ENCODE measurements around the gene NPBWR2.
"Not testable (repeated sequence)": the region's sequence is repeated elsewhere in the genome, so short reads cannot be mapped to it uniquely, and the experiment has no call there.

The NPBWR2 gene

DNA sequence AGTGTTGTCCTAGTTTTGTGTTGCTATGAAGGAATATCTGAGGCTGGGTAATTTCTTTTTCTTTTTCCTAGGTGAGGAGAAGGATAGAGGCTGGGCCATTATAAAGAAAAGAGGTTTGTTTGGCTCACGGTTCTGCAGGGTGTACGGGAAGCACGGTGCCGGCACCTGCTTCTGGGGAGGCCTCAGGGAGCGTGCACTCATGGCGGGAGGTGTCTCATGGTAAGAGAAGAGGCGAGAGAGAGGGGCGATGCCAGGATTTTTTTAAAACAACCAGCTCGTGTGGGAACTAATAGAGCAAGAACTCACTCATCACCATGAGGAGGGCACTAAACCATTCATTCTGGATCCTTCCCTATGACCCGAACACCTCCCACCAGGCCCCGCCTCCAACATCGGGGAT is 14.2 kb upstream of the NPBWR2 start:
- H3K4me3 ChIP-seq (ENCODE audit: low read depth, low read length): no peak overlapping the region
- no peak for DNase-seq (ENCODE audit: low read depth)
- TF ChIP-seq MYC (IDR thresholded peaks at IDR 0.05; ENCODE audit: low read depth, low read length) (no peak), POLR2A (IDR thresholded peaks at IDR 0.05; ENCODE audit: extremely low read depth, insufficient read length) (no peak)
- TF ChIP-seq, protein P1, sequence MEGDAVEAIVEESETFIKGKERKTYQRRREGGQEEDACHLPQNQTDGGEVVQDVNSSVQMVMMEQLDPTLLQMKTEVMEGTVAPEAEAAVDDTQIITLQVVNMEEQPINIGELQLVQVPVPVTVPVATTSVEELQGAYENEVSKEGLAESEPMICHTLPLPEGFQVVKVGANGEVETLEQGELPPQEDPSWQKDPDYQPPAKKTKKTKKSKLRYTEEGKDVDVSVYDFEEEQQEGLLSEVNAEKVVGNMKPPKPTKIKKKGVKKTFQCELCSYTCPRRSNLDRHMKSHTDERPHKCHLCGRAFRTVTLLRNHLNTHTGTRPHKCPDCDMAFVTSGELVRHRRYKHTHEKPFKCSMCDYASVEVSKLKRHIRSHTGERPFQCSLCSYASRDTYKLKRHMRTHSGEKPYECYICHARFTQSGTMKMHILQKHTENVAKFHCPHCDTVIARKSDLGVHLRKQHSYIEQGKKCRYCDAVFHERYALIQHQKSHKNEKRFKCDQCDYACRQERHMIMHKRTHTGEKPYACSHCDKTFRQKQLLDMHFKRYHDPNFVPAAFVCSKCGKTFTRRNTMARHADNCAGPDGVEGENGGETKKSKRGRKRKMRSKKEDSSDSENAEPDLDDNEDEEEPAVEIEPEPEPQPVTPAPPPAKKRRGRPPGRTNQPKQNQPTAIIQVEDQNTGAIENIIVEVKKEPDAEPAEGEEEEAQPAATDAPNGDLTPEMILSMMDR (IDR thresholded peaks at IDR 0.05; ENCODE audit: low read depth, low read length): no peak
- TF ChIP-seq, protein P2, sequence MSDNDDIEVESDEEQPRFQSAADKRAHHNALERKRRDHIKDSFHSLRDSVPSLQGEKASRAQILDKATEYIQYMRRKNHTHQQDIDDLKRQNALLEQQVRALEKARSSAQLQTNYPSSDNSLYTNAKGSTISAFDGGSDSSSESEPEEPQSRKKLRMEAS (IDR thresholded peaks at IDR 0.05; ENCODE audit: low read depth, low read length): no peak

DNA sequence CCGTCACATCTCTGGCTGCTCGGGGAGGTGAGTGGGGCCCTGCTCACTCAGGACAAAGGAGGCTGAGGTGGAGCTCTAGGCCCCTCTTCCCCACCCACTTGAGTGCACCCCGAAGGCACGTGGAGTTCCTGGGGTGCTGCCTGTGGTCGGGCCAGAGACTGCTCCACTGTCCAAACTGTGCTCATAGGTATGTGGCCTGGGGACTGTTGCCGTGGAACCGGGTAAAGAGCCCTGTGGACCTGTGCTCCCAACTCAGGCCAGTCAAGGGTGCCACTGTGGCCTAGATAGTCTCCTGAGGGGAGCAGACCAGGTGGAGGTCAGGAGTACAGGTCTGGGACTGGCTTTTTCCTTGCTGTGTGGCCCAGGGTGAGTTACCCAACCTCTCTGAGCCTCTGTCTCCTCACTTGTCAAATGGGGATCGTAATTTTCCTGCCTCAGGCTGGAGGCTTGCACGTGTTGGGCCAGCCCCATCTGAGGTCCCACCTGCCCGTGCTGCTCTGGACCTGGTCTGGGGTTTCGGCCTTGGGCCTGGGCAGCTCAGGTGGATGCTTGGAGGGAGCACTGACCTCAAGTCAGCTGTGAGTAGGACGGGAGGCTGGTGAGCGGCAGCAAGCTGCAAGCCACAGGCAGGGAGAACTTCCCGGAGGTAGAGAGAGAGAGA is 12.4 kb upstream of the NPBWR2 start:
- TF ChIP-seq, protein P1 (IDR thresholded peaks at IDR 0.05; ENCODE audit: low read depth, low read length): no peak
- TF ChIP-seq, protein P2 (IDR thresholded peaks at IDR 0.05; ENCODE audit: low read depth, low read length): no peak
- no peak for TF ChIP-seq MYC (IDR thresholded peaks at IDR 0.05; ENCODE audit: low read depth, low read length)
- TF ChIP-seq POLR2A (IDR thresholded peaks at IDR 0.05; ENCODE audit: extremely low read depth, insufficient read length): no peak
- DNase-seq (ENCODE audit: low read depth): no peak
- no peak overlapping the region for H3K4me3 ChIP-seq (ENCODE audit: low read depth, low read length)

- no peak for DNase-seq (ENCODE audit: low read depth)
- TF ChIP-seq, protein P2 (IDR thresholded peaks at IDR 0.05; ENCODE audit: low read depth, low read length): no peak
- TF ChIP-seq, protein P1 (IDR thresholded peaks at IDR 0.05; ENCODE audit: low read depth, low read length): no peak
- no peak for TF ChIP-seq POLR2A (IDR thresholded peaks at IDR 0.05; ENCODE audit: extremely low read depth, insufficient read length)
- no peak for TF ChIP-seq MYC (IDR thresholded peaks at IDR 0.05; ENCODE audit: low read depth, low read length)
- H3K4me3 ChIP-seq (ENCODE audit: low read depth, low read length): no peak overlapping the region
Observed at GRCh38 chr20:64119301-64119680, 11.9 kb upstream of the NPBWR2 start.

DNA sequence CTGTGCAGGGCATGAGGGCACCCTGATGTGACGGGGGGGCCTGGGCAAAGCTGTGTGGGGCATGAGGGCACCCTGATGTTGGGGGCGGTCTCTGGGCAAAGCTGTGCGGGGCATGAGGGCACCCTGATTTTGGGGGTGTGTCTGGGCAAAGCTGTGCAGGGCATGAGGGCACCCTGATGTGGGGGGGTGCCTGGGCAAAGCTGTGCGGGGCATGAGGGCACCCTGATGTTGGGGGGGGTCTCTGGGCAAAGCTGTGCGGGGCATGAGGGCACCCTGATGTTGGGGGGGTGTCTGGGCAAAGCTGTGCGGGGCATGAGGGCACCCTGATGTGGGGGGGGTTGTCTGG is 10.0 kb upstream of the NPBWR2 start:
- not testable (repeated sequence) for DNase-seq (ENCODE audit: low read depth); H3K4me3 ChIP-seq (ENCODE audit: low read depth, low read length)

DNA sequence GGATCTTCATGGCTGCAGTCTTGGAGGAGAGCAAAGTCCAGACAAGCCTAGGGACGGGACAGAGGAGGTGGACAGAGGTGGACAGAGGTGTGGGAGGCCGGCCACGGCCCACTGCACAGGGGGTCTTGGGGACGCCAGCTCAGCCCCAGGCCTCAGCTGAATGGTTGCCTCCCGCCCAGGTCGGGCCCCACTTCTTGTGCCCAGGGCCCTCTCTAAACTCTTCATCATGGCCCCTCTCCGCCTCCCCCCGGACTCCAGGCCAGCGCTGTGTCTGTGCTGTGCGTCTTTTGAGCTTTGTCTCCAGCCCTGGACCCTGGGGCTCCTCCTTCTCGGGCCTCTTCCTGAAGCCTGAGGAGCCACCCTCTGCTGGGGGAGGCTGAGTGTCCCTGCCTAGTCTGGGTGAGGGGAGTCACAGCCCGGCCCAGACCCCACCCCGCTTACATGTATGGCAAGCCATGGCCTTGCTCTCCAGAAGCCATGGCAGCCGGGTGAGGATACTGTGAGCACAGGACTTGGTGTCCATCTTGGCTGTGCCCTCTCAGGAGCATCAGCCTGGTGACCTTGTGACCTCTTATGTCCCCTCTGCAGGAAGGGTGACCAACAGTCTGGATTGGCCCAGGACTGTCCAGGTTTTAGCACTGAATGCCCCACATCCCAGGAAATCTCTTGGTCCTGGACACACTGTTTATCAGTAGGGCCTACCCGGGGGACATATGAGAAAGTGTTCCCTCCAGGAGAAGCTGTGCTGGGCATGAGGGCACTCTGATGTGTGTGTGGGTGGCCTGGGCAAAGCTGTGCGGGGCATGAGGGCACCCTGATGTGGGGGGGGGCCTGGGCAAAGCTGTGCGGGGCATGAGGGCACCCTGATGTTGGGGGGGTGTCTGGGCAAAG is 9.4 kb upstream of the NPBWR2 start:
- H3K4me3 ChIP-seq (ENCODE audit: low read depth, low read length): no peak overlapping the region
- no peak for DNase-seq (ENCODE audit: low read depth)
- TF ChIP-seq MYC (IDR thresholded peaks at IDR 0.05; ENCODE audit: low read depth, low read length) (no peak), POLR2A (IDR thresholded peaks at IDR 0.05; ENCODE audit: extremely low read depth, insufficient read length) (no peak)
- TF ChIP-seq, protein P1 (IDR thresholded peaks at IDR 0.05; ENCODE audit: low read depth, low read length): no peak
- TF ChIP-seq, protein P2 (IDR thresholded peaks at IDR 0.05; ENCODE audit: low read depth, low read length): no peak

- no peak overlapping the region for H3K4me3 ChIP-seq (ENCODE audit: low read depth, low read length)
- no peak for DNase-seq (ENCODE audit: low read depth)
- no peak for TF ChIP-seq POLR2A (IDR thresholded peaks at IDR 0.05; ENCODE audit: extremely low read depth, insufficient read length)
- no peak for TF ChIP-seq MYC (IDR thresholded peaks at IDR 0.05; ENCODE audit: low read depth, low read length)
- TF ChIP-seq, protein P2 (IDR thresholded peaks at IDR 0.05; ENCODE audit: low read depth, low read length): no peak
- TF ChIP-seq, protein P1 (IDR thresholded peaks at IDR 0.05; ENCODE audit: low read depth, low read length): no peak
Observed at GRCh38 chr20:64116016-64116415, 8.7 kb upstream of the NPBWR2 start.
